ENCODE results near the gene KDM2B.

KDM2B gene

GRCh38 chr12:121523741-121524140, 57.1 kb downstream of the KDM2B start:
- no peak overlapping the region for H2BK15ac ChIP-seq (ENCODE audit: low read depth, poor library complexity, severe bottlenecking)
- no peak overlapping the region for H3K4me3 ChIP-seq (ENCODE audit: insufficient read depth in 1 of 2, low read depth in 1 of 2, low read length in 2 of 2)
- no peak overlapping the region for H4K91ac ChIP-seq (ENCODE audit: low read length)
- H2BK12ac ChIP-seq (ENCODE audit: low read length in 2 of 2) = no peak overlapping the region
- 94% methylated on average over 16 of the region's 16 CpGs for WGBS
- H3K4me2 ChIP-seq (ENCODE audit: low read length, poor library complexity, severe bottlenecking) = no peak overlapping the region
- no peak overlapping the region for H2BK5ac ChIP-seq (ENCODE audit: low read depth, low read length, poor library complexity, severe bottlenecking)
- no peak overlapping the region for H3K4ac ChIP-seq (ENCODE audit: low read depth in 1 of 2, low read length in 2 of 2)
- H3K79me1 ChIP-seq (replicated peaks; ENCODE audit: low read length, poor library complexity, severe bottlenecking) = peaks cover 1% of the 10 kb centered on the region
- H3K27ac ChIP-seq (ENCODE audit: low read length, poor library complexity, severe bottlenecking) = no peak overlapping the region
- H3K27me3 ChIP-seq (ENCODE audit: control insufficient read depth in 1 of 2, insufficient read depth in 1 of 2, low read length in 2 of 2) = no peaks in the 10 kb centered on the region
- H4K8ac ChIP-seq (ENCODE audit: low read length) = no peak overlapping the region
- H3K9me3 ChIP-seq (ENCODE audit: control insufficient read depth, low read length) = no peaks in the 10 kb centered on the region
- H2BK120ac ChIP-seq (ENCODE audit: low read depth, low read length) = no peak overlapping the region
- peak overlapping the region in 1 of 2 experiments; percentile 20 for H3K14ac ChIP-seq (ENCODE audit: low read length in 2 of 2)
- no peak overlapping the region for H3K9ac ChIP-seq (ENCODE audit: low read length)
- H2AFZ ChIP-seq (ENCODE audit: low read depth, low read length) = no peak overlapping the region
- peaks cover 15 to 21% of the 10 kb centered on the region in 2 experiments for H3K36me3 ChIP-seq (ENCODE audit: control insufficient read depth in 1 of 2, insufficient read depth in 2 of 2, low read depth in 1 of 2, low read length in 2 of 2)
- H2AK5ac ChIP-seq (ENCODE audit: low read length, severe bottlenecking) = no peak overlapping the region
- no peak for DNase-seq
- H3K4me1 ChIP-seq (ENCODE audit: control insufficient read depth, insufficient read depth, low read depth, low read length) = no peaks in the 10 kb centered on the region
- H3K18ac ChIP-seq (ENCODE audit: low read depth in 1 of 2, low read length in 2 of 2) = no peak overlapping the region
- H3K23ac ChIP-seq (ENCODE audit: low read length in 2 of 2) = no peak overlapping the region

- no peak for DNase-seq
- H2BK12ac ChIP-seq (ENCODE audit: low read length in 2 of 2) = no peak overlapping the region
- H2AFZ ChIP-seq (ENCODE audit: low read depth, low read length) = no peak overlapping the region
- no peak overlapping the region for H2BK15ac ChIP-seq (ENCODE audit: low read depth, poor library complexity, severe bottlenecking)
- peaks cover 1% of the 10 kb centered on the region for H3K79me1 ChIP-seq (replicated peaks; ENCODE audit: low read length, poor library complexity, severe bottlenecking)
- no peaks in the 10 kb centered on the region for H3K27me3 ChIP-seq (ENCODE audit: control insufficient read depth in 1 of 2, insufficient read depth in 1 of 2, low read length in 2 of 2)
- H3K4me2 ChIP-seq (ENCODE audit: low read length, poor library complexity, severe bottlenecking) = no peak overlapping the region
- no peak overlapping the region for H2AK5ac ChIP-seq (ENCODE audit: low read length, severe bottlenecking)
- no peaks in the 10 kb centered on the region for H3K4me1 ChIP-seq (ENCODE audit: control insufficient read depth, insufficient read depth, low read depth, low read length)
- H3K9me3 ChIP-seq (ENCODE audit: control insufficient read depth, low read length) = no peaks in the 10 kb centered on the region
- H3K18ac ChIP-seq (ENCODE audit: low read depth in 1 of 2, low read length in 2 of 2) = no peak overlapping the region
- no peak overlapping the region for H2BK120ac ChIP-seq (ENCODE audit: low read depth, low read length)
- no peak overlapping the region for H3K9ac ChIP-seq (ENCODE audit: low read length)
- no peak overlapping the region for H3K23ac ChIP-seq (ENCODE audit: low read length in 2 of 2)
- H3K27ac ChIP-seq (ENCODE audit: low read length, poor library complexity, severe bottlenecking) = no peak overlapping the region
- no peak overlapping the region for H3K4ac ChIP-seq (ENCODE audit: low read depth in 1 of 2, low read length in 2 of 2)
- H3K36me3 ChIP-seq (ENCODE audit: control insufficient read depth in 1 of 2, insufficient read depth in 2 of 2, low read depth in 1 of 2, low read length in 2 of 2) = peaks cover 15 to 26% of the 10 kb centered on the region in 2 experiments
- H4K8ac ChIP-seq (ENCODE audit: low read length) = no peak overlapping the region
- H3K4me3 ChIP-seq (ENCODE audit: insufficient read depth in 1 of 2, low read depth in 1 of 2, low read length in 2 of 2) = no peak overlapping the region
- H4K91ac ChIP-seq (ENCODE audit: low read length) = no peak overlapping the region
- 85% methylated on average over 11 of the region's 11 CpGs for WGBS
- no peak overlapping the region for H2BK5ac ChIP-seq (ENCODE audit: low read depth, low read length, poor library complexity, severe bottlenecking)
- no peak overlapping the region for H3K14ac ChIP-seq (ENCODE audit: low read length in 2 of 2)
Observed at GRCh38 chr12:121522971-121523370, 57.9 kb downstream of the KDM2B start.

- no peaks in the 10 kb centered on the region for H3K9me3 ChIP-seq (ENCODE audit: control insufficient read depth, low read length)
- no peaks in the 10 kb centered on the region for H3K27me3 ChIP-seq (ENCODE audit: control insufficient read depth in 1 of 2, insufficient read depth in 1 of 2, low read length in 2 of 2)
- no peak overlapping the region for H3K14ac ChIP-seq (ENCODE audit: low read length in 2 of 2)
- no peak overlapping the region for H3K27ac ChIP-seq (ENCODE audit: low read length, poor library complexity, severe bottlenecking)
- H3K36me3 ChIP-seq (ENCODE audit: control insufficient read depth in 1 of 2, insufficient read depth in 2 of 2, low read depth in 1 of 2, low read length in 2 of 2) = peaks cover 12 to 29% of the 10 kb centered on the region in 2 experiments
- no peak overlapping the region for H3K4ac ChIP-seq (ENCODE audit: low read depth in 1 of 2, low read length in 2 of 2)
- H2AK5ac ChIP-seq (ENCODE audit: low read length, severe bottlenecking) = no peak overlapping the region
- H2BK5ac ChIP-seq (ENCODE audit: low read depth, low read length, poor library complexity, severe bottlenecking) = no peak overlapping the region
- no peak overlapping the region for H3K4me3 ChIP-seq (ENCODE audit: insufficient read depth in 1 of 2, low read depth in 1 of 2, low read length in 2 of 2)
- H3K23ac ChIP-seq (ENCODE audit: low read length in 2 of 2) = no peak overlapping the region
- WGBS = 93% methylated on average over 19 of the region's 20 CpGs
- no peaks in the 10 kb centered on the region for H3K4me1 ChIP-seq (ENCODE audit: control insufficient read depth, insufficient read depth, low read depth, low read length)
- no peak overlapping the region for H2BK120ac ChIP-seq (ENCODE audit: low read depth, low read length)
- no peak overlapping the region for H2AFZ ChIP-seq (ENCODE audit: low read depth, low read length)
- no peak overlapping the region for H3K18ac ChIP-seq (ENCODE audit: low read depth in 1 of 2, low read length in 2 of 2)
- no peak overlapping the region for H2BK12ac ChIP-seq (ENCODE audit: low read length in 2 of 2)
- H3K4me2 ChIP-seq (ENCODE audit: low read length, poor library complexity, severe bottlenecking) = no peak overlapping the region
- no peak overlapping the region for H3K9ac ChIP-seq (ENCODE audit: low read length)
- no peak overlapping the region for H4K91ac ChIP-seq (ENCODE audit: low read length)
- H3K79me1 ChIP-seq (replicated peaks; ENCODE audit: low read length, poor library complexity, severe bottlenecking) = peaks cover 1% of the 10 kb centered on the region
- no peak overlapping the region for H4K8ac ChIP-seq (ENCODE audit: low read length)
- no peak for DNase-seq
- H2BK15ac ChIP-seq (ENCODE audit: low read depth, poor library complexity, severe bottlenecking) = no peak overlapping the region
Observed at GRCh38 chr12:121520586-121521086, 60.2 kb downstream of the KDM2B start.

GRCh38 chr12:121520119-121520518, 60.7 kb downstream of the KDM2B start:
- H3K14ac ChIP-seq (ENCODE audit: low read length in 2 of 2) = no peak overlapping the region
- H2BK15ac ChIP-seq (ENCODE audit: low read depth, poor library complexity, severe bottlenecking) = no peak overlapping the region
- H3K4me3 ChIP-seq (ENCODE audit: insufficient read depth in 1 of 2, low read depth in 1 of 2, low read length in 2 of 2) = no peak overlapping the region
- H2BK5ac ChIP-seq (ENCODE audit: low read depth, low read length, poor library complexity, severe bottlenecking) = no peak overlapping the region
- H3K4ac ChIP-seq (ENCODE audit: low read depth in 1 of 2, low read length in 2 of 2) = no peak overlapping the region
- no peak overlapping the region for H4K8ac ChIP-seq (ENCODE audit: low read length)
- no peak overlapping the region for H3K18ac ChIP-seq (ENCODE audit: low read depth in 1 of 2, low read length in 2 of 2)
- H2BK12ac ChIP-seq (ENCODE audit: low read length in 2 of 2) = no peak overlapping the region
- DNase-seq = no peak
- no peaks in the 10 kb centered on the region for H3K9me3 ChIP-seq (ENCODE audit: control insufficient read depth, low read length)
- no peak overlapping the region for H4K91ac ChIP-seq (ENCODE audit: low read length)
- no peak overlapping the region for H2BK120ac ChIP-seq (ENCODE audit: low read depth, low read length)
- H3K9ac ChIP-seq (ENCODE audit: low read length) = no peak overlapping the region
- 96% methylated on average over 13 of the region's 13 CpGs for WGBS
- no peak overlapping the region for H2AK5ac ChIP-seq (ENCODE audit: low read length, severe bottlenecking)
- no peak overlapping the region for H3K23ac ChIP-seq (ENCODE audit: low read length in 2 of 2)
- no peak overlapping the region for H3K4me2 ChIP-seq (ENCODE audit: low read length, poor library complexity, severe bottlenecking)
- no peak overlapping the region for H3K27ac ChIP-seq (ENCODE audit: low read length, poor library complexity, severe bottlenecking)
- H3K79me1 ChIP-seq (replicated peaks; ENCODE audit: low read length, poor library complexity, severe bottlenecking) = peaks cover 1% of the 10 kb centered on the region
- no peaks in the 10 kb centered on the region for H3K27me3 ChIP-seq (ENCODE audit: control insufficient read depth in 1 of 2, insufficient read depth in 1 of 2, low read length in 2 of 2)
- H3K36me3 ChIP-seq (ENCODE audit: control insufficient read depth in 1 of 2, insufficient read depth in 2 of 2, low read depth in 1 of 2, low read length in 2 of 2) = peaks cover 12 to 29% of the 10 kb centered on the region in 2 experiments
- H3K4me1 ChIP-seq (ENCODE audit: control insufficient read depth, insufficient read depth, low read depth, low read length) = no peaks in the 10 kb centered on the region
- H2AFZ ChIP-seq (ENCODE audit: low read depth, low read length) = no peak overlapping the region
